GM19372 (cell line): ENCODE data around the gene KIAA1328.

Experiments
- ATAC-seq: cut with Tn5 transposase; IDR thresholded peaks from one replicate; pipeline ENCODE4 v1.9.1; 2021; ENCODE audit warnings: mild to moderate bottlenecking, low read depth, moderate library complexity; ENCODE audit not compliant: unreplicated experiment

Gene KIAA1328

DNA sequence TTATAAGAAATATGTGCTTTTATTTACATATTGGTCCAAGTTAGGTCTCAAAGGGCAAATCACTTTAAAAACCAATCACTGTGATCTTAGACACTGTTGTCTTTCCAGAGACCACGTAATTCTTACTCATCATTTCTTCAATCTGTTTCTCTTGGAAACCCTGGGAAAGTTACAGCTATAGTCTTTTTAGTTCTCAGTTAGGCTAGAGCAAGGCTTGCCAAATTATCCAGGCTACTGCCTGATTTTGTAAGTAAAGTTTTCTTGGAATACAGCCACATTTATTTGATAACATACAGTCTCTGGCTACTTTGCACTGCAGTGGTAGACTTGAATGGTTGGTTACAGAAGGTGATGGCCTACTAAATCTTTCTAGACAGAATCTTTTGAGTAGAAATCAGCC is 106.0 kb downstream of the KIAA1328 start:
- ATAC-seq = no peak

DNA sequence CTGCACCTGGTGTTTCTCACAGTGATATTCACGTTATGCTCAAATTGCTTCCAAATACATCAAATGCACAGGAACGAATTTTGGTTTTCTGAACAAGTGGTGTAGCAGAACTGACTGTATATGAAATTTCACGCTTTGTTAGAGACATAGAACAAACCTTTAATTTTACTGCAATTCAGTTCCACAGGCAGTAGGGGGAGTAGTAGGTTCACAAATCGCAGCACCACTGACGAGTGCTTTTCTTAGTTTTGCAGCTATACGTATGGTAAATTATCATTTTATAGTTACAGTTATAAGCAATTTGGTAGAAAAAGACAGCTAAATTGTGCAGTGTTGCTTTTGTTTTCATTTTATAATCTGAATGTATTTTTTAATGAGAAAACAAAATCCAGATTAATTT is 113.3 kb downstream of the KIAA1328 start:
- ATAC-seq = no peak

DNA sequence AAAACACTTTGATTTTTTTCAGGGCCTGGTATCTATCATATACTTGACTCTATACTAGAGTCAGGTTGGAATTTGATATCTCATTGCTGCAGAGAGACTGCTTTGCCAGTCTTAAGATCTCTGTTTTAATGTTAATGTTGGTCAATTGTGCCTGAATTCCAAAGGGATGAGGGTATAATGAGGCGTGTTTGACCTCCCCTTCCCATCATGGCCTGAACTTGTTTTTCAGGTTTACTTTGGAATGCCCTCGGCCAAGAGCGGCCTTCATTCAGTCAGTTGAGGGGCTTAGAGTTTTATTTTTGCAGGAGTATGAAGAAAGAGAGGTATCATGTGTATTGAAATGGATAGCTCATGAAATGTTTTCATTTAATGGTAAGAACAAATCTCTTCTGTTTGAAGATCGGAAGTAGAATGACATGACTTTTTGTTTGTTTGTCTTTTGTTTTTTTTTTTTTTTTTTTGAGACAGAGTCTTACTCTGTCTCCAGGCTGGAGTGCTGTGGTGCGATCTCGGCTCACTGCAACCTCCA is 119.0 kb downstream of the KIAA1328 start:
- no peak for ATAC-seq

DNA sequence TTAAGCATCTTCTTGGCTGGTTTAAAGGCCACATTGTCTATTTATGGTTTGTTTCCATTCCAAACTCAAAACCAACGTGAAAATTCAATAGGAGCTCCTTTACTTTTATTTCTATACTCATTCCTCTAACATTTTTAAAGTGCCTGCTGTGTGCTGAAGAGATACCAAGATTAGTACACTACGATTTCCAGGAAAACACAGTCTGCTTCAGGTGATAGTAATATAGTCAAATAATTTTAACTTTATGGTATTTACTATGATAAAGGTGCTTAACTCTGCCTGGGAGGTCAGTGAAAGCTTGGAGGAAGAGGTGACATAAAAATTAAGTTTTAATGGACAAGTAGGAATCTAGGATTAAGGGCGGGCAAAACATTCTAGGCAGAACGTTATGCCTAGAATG is 121.4 kb downstream of the KIAA1328 start:
- ATAC-seq = no peak

DNA sequence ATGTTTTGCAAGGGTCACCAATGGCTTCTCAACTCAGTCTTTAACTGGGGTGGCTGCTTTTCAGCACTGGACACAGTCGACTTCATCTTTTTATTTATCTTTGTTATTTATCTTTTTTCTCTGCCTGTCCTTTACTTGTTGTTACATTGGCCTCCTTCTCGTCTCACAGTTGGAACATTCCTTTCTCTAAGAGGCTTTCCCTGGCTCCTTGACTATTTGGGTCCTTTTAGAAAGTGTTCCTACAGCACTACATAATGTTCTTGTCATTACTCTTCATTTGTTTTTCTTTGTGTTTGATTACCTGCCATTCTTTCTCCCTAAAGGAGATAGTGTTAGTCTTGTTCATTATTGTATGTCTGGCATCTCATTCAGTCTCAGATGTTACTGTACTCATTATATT is 122.0 kb downstream of the KIAA1328 start:
- ATAC-seq = no peak

DNA sequence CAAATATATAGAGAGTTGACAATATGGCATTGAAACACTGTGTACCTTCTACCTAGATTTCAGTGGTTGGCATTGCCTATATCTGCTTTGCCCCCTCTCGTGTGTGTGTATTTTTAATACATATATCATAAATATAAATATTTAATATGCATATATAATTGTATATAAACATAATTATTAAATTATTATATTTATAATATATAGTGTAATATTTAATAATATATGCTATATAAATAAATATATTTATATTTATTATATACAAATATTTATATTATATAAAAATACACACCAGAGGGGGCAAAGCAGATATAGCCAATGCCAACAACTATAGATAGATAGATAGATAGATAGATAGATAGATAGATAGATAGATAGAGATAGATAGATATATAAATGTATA is 124.1 kb downstream of the KIAA1328 start:
- no peak for ATAC-seq

DNA sequence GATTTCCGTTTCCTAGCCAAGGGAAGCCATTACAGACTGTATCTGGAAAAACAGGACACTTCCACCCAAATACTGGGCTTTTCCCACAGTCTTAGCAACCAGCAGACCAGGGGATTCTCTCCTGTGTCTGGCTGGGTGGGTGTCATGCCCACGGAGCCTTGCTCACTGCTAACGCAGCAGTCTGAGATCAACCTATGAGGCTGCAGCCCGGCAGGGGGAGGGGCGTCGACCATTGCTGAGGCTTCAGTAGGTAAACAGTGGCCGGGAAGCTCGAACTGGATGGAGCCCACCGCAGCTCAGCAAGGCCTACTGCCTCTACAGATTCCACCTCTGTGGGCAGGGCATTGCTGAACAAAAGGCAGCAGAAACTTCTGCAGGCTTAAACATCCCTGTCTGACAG is 131.1 kb downstream of the KIAA1328 start:
- no peak for ATAC-seq

DNA sequence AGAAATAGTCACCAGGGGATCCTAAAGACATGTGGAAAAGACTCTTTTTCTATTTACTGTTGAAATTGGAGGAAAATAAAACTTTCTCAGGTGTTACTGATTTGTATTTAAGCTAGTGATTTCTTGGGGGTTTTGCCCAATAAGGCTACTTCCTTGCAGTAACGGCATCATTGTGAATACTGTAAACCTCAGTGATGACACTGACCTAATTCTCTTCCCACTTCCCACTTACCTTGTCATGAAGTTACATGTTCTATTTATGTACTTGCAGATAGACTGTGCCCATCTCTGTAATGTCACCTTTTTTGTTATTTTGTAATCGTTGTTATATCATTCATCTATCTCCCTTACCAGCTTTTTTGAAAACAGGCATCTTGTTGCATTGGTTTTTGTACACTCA is 134.5 kb downstream of the KIAA1328 start:
- ATAC-seq = no peak

DNA sequence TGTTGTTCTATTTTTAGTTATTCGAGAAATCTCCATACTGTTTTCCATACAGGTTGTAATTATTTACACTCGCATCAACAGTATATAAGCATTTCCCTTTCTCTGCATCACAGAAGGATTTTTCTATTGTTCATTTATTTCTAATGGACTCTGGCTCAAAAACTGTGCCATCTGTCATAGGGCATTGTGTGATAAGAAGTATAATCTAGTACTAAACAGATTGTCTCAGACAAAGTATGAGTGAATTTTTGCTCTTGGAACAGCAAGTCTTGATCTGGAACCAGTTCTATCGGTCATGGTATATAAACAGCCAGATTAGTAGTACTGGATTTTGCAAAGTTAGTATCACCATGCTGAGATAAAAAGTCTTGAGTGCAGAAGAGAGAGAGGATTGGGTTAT is 145.8 kb downstream of the KIAA1328 start:
- ATAC-seq = no peak

DNA sequence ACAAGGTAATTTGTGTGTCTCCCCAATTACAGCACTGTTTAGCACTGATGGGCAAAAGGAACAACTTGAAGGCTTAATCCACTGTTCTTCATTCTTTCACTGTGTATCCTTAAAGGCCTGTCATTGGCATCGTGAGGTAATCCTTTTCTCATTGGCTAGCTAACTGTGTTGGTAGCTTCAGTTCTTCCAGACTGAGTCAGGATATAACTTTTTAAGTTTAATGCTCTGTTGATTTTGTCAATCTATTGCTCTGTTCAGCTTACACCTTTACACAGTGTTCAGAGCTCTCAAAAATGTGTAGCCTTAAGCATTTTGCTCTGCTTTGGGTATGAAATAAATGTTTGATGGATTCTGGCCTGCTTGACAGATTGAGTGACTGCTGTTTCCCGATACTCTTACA is 148.2 kb downstream of the KIAA1328 start:
- no peak for ATAC-seq

DNA sequence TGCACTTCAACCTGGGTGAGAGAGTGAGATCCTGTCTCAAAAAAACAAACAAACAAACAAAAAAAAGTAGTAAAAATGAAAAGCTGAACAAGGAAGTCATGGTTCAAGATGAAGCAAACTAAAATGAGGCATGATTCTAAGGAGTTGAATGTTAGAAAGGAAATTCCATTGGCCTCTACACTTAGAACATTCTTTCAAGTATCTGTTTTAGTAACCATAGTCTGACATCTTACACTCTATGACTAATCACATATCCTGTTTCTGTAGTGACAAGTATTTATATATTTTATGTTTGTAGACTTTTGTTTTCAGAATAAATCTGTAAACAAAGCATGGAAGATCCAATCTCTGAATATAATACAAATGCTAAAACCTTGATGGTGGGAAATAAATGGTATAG is 164.1 kb downstream of the KIAA1328 start:
- no peak for ATAC-seq

DNA sequence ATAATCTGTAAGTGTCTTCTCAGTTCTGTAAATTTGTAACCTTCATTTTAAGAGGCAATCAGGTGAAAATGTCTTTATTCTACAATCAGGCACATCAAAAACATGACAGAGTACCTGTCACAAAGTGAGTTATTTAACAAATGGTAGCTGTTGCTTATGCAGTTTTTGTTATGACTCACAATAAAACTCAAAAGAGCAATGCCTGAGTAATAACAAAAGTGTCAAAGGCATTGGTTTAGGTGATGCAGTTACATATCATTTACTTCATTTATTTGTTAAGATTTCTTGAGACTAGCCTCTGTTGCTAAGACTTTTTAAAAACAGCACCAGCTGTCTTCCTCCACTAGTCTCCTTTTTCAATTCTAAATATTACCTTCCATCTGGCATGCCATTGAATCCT is 177.8 kb downstream of the KIAA1328 start:
- no peak for ATAC-seq

DNA sequence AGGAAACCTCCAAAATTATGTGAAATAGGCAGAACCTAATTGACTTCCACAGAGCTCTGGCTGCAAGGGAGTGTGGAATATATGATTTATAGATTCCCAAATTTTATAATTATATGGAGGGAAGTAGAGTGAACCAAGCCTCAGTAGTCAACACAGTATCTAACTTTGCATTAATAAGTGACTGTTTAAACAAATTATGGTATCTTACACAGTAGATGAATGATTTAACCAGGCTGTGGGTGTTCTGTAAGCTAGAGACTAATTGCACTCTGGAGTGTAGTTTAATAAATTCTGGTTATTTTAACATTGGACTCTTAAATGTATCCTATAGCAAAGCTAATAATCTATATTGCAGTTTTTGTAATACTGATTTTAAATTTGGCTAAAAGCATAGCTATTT is 183.5 kb downstream of the KIAA1328 start:
- ATAC-seq = no peak

DNA sequence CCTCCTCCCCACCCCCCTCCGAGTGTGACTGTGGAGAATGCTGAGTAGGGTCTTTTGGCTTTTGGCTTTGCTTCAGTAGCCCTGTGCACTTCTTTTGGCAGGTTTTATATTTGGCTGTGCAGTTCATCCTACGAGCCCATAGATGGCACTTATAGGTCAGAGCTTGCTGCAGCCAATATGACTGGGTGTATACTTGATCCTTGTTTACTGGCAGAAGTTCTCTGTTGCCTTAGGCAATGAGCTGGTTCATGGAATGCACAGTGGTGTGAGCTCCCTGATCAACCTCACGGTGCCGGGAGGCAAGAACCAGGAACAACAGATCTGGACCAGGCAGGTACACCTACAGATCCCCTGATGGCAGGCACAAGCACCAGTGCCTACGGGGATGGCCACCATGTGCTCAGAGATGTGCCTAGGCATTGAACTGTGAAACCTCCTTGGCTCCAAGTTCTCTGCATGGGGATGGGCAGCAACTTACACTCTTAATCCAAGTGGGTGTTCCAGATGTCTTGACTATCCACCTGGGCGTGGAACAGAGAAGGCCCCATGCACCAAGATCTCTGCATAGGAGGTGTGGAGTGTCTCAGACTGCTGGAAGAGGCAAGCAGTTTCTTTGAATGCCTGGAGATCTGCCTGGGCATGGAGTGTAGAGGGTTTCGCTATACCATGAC is 190.4 kb downstream of the KIAA1328 start:
- ATAC-seq = no peak

DNA sequence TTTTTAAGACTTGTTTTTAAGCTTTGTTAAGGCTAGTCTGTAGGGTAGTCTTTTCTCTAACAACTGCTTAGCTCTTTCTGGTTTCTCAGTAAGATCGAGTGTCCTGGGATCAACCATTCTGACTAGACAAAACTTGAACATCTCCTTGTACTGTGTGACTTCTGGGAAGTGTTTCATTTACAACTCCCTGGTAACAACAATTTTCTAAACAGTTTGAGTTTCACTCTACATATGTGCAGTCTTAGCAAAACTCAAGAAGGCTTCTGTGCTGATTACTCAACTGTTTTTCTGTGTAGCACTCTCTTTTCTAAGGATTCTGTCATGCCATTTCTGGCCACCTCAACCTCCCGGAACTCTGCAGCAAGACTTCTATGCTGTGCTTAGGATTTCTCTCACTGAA is 204.5 kb downstream of the KIAA1328 start:
- ATAC-seq = no peak

DNA sequence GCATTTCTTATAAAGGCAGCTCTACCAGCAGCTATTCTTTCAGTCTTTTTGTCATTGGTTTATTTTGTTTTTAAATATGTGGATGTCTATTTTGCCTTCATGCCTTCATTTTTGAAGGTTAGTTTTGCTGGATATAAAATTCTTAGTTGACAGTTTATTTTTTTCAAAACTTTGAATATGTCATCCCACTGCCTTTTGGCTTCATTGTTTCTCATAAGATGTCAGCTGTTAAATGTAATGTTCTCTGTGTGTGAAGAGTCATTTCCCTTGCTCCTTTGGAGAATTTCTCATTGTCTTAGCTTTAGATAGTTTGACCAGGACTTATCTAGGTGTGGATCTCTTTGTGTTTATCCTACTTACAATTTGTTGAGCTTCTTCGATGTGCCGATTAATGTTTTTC is 213.5 kb downstream of the KIAA1328 start:
- no peak for ATAC-seq

DNA sequence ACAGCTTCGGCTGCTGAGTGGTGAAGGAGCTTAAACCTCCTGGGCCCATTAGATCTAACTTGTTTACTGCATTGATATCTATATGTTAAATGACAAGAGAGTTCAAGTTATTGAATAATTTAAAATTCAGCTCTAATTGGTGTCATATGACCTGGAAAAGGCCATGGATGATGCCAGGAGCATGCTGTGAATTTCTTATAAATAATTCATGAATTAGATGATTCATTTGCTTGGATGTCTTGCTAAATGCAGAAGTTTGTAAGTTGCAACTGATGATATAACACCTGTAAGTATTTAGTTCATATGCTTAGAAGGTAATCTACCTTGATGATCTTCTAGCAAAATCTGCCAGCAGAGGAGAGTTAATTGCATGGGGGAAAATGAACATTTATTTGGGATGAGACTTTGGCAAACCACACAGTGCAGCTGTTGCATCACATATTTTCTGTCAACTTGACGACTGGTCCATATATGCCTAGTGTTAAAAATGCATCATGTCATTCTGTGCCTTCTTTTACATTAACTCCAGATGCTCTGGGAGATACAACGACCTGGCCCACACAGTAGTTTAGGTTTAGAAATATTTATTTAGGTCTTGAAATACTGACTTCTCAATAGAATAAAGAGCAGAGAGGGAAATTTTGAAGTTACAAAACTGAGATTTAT is 226.3 kb downstream of the KIAA1328 start:
- no peak for ATAC-seq

DNA sequence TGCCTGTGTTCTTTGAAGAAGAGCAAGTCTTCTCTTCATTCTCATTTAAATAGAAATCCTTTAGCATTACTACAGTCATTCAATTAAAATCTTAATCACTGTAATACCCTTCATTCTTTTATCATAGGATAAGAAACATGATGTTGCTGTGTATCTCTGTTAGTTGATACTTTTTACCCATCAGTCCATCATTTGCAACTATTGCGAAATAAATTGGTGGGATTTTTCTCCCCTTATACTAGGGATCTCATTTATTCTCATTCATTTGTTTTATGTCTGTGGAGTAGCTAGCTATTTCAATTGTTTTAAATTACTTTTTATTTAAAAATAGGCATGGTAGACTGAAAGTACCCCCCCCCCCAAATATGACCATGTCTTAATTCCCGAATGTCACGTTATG is 235.3 kb downstream of the KIAA1328 start:
- ATAC-seq = no peak

DNA sequence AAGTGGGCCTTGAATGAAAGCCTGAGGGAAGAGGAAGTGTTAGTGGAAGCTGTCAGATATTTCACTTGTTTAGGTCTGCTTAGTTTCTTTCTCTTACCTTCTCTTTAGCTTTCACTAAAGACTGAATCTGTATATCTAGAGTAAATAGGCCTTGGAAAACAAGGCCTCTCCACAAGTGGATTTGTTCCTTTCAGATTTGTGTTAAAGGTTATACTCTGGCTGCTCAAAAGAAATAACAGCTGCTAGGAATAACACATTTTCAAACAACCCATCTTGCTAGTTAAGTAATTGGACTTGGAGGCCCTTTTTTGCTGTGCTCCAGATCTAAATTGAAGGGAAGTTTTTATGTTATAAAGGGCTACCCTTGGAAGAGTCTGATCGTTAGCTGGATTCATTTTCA is 236.3 kb downstream of the KIAA1328 start:
- no peak for ATAC-seq

DNA sequence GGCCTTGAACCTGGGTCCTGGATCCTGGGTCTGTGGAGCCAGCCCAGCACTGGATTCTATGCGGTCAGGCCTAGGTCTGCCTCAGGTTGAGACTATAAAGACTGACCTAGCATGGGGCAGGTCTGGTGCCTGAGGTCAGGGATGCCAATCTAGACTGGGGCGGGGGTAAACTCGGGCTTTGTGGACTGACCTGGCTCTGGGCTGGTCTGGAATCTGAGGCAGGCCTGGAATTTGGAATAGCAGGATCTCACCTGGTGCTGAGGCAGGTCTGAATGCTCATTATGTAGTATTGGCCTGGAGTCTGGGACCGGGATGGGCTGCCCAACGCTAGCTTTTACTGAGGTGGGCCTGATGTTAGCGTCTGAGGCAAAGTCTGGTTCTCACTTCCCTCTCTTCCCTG is 256.0 kb downstream of the KIAA1328 start:
- ATAC-seq = no peak

DNA sequence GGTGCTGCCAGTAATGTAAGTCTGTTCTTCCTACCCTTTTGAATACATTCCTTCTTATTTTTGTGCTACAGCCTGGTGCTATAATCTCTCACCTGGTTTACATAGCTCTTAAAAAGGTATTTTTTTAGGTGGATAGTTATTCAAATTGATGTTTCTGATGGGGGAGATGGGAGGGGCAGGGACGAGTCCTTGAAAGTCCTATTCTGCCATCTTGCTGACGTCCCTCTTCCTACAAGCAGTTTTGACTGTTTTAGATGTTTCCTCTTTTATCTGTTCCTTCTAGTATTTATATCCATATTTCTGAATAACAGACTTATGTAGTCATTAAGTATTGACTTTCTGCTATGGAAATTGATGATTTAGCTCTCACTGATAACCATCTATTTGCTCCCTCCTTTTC is 256.4 kb downstream of the KIAA1328 start:
- ATAC-seq = no peak

DNA sequence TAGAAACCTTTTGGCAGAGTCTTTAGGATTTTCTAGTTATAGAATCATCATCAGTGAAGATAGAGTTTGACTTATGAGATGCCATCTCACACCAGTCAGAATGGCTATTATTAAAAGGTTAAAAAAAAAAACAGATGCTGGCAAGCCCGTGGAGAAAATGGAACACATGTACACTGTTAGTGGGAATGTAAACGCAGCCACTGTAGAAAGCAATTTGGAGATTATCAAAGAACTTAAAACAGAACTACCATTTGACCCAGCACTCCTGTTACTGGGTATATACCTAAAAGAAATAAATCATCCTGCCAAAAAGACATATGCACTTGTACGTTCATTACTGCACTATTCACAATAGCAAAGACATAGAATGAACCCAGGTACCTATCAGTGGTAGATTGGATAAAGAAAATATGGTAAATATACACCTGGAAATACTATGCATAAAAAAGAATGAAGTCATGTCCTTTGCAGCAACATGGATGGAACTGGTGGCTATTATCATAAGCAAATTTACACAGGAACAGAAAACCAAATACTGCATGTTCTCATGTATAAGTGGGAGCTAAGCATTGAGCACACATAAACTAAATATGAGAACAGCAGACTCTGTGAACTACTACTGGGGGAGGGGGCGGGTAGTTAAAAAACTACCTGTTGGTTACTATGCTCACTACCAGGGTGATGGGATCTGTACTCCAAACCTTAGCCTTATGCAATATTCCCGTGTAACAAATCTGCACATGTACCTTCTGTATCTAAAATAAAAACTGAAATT is 279.0 kb downstream of the KIAA1328 start:
- ATAC-seq = no peak
